Measurements from ENCODE around the gene THAP7. TPM values are rescaled to one million over a fixed set of nuclear protein-coding genes. Genes with fewer than 3 reads are reported as not detected.

The THAP7 gene
- total and polyA plus RNA-seq, 9 of the 15 experiments (the other 6 are each of a cell fraction or from before 2014, with no cell fraction given), result 7.9 to 263 (median 84.1) TPM

DNA sequence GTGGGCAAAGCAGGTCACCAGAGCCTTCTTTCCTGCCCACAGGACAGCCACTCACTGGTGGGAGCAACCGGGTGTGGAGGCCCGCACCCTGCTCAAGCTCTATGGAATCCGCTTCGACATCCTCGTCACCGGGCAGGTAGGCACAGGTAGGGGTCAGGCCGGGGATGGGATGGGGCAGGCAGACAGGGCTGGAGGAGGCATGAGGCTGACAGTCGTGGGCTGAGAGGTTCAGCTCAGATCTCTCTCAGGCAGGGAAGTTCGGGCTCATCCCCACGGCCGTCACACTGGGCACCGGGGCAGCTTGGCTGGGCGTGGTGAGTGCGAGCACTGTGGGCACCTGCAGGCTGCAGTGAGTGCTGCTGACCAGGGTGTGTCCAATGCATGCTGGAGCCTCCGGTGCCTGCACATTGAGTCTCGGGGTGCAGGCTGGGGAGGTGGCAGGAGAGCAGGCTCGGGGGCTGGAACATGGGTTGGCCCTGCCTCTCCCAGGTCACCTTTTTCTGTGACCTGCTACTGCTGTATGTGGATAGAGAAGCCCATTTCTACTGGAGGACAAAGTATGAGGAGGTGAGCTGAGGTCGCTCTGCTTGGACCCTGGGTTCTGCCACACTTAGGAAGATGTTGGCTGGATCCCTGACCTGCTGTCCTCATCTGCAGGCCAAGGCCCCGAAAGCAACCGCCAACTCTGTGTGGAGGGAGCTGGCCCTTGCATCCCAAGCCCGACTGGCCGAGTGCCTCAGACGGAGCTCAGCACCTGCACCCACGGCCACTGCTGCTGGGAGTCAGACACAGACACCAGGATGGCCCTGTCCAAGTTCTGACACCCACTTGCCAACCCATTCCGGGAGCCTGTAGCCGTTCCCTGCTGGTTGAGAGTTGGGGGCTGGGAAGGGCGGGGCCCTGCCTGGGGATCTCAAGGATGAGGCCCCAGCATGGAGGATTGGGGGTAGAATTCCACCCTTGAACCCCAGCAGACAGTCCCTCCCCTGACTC is 24.1 kb upstream of the THAP7 start (continued):
- TF ChIP-seq ZNF408 (CRISPR knock-in tag; IDR thresholded peaks at IDR 0.05; ENCODE audit: low read depth) (0 out of 2 replicates have a peak, but pooled peaks have one; percentile 45), LARP7 (IDR thresholded peaks at IDR 0.05) (no peak), ZNF134 (CRISPR knock-in tag; conservative IDR thresholded peaks at IDR 0.05) (no peak), RHOXF2B (CRISPR knock-in tag; conservative IDR thresholded peaks at IDR 0.05) (0 out of 2 replicates have a peak, but pooled peaks have one; percentile 54), BMI1 (IDR thresholded peaks at IDR 0.05; ENCODE audit: low read length) (no peak), SIRT6 (IDR thresholded peaks at IDR 0.05; ENCODE audit: low read depth, low read length) (no peak), MTA2 (IDR thresholded peaks at IDR 0.05; ENCODE audit: low read depth) (no peak), NFYB (IDR thresholded peaks at IDR 0.05; ENCODE audit: extremely low read depth, insufficient read length) (no peak), ZNF133 (CRISPR knock-in tag; IDR thresholded peaks at IDR 0.05) (peak; percentile 72; the same call in 1 of the 2 replicates), NEUROD1 (IDR thresholded peaks at IDR 0.05; ENCODE audit: borderline replicate concordance, low read depth, low read length, partially characterized antibody) (no peak), THRAP3 (IDR thresholded peaks at IDR 0.05; ENCODE audit: borderline replicate concordance) (no peak), ZNF239 (CRISPR knock-in tag; IDR thresholded peaks at IDR 0.05) (no peak), ZNF384 (IDR thresholded peaks at IDR 0.05; ENCODE audit: low read depth, low read length) (no peak)
- TF ChIP-seq, protein P1, sequence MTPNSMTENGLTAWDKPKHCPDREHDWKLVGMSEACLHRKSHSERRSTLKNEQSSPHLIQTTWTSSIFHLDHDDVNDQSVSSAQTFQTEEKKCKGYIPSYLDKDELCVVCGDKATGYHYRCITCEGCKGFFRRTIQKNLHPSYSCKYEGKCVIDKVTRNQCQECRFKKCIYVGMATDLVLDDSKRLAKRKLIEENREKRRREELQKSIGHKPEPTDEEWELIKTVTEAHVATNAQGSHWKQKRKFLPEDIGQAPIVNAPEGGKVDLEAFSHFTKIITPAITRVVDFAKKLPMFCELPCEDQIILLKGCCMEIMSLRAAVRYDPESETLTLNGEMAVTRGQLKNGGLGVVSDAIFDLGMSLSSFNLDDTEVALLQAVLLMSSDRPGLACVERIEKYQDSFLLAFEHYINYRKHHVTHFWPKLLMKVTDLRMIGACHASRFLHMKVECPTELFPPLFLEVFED (CRISPR knock-in tag; conservative IDR thresholded peaks at IDR 0.05), result 0 out of 2 replicates have a peak, but pooled peaks have one; percentile 76
- TF ChIP-seq, protein P2, sequence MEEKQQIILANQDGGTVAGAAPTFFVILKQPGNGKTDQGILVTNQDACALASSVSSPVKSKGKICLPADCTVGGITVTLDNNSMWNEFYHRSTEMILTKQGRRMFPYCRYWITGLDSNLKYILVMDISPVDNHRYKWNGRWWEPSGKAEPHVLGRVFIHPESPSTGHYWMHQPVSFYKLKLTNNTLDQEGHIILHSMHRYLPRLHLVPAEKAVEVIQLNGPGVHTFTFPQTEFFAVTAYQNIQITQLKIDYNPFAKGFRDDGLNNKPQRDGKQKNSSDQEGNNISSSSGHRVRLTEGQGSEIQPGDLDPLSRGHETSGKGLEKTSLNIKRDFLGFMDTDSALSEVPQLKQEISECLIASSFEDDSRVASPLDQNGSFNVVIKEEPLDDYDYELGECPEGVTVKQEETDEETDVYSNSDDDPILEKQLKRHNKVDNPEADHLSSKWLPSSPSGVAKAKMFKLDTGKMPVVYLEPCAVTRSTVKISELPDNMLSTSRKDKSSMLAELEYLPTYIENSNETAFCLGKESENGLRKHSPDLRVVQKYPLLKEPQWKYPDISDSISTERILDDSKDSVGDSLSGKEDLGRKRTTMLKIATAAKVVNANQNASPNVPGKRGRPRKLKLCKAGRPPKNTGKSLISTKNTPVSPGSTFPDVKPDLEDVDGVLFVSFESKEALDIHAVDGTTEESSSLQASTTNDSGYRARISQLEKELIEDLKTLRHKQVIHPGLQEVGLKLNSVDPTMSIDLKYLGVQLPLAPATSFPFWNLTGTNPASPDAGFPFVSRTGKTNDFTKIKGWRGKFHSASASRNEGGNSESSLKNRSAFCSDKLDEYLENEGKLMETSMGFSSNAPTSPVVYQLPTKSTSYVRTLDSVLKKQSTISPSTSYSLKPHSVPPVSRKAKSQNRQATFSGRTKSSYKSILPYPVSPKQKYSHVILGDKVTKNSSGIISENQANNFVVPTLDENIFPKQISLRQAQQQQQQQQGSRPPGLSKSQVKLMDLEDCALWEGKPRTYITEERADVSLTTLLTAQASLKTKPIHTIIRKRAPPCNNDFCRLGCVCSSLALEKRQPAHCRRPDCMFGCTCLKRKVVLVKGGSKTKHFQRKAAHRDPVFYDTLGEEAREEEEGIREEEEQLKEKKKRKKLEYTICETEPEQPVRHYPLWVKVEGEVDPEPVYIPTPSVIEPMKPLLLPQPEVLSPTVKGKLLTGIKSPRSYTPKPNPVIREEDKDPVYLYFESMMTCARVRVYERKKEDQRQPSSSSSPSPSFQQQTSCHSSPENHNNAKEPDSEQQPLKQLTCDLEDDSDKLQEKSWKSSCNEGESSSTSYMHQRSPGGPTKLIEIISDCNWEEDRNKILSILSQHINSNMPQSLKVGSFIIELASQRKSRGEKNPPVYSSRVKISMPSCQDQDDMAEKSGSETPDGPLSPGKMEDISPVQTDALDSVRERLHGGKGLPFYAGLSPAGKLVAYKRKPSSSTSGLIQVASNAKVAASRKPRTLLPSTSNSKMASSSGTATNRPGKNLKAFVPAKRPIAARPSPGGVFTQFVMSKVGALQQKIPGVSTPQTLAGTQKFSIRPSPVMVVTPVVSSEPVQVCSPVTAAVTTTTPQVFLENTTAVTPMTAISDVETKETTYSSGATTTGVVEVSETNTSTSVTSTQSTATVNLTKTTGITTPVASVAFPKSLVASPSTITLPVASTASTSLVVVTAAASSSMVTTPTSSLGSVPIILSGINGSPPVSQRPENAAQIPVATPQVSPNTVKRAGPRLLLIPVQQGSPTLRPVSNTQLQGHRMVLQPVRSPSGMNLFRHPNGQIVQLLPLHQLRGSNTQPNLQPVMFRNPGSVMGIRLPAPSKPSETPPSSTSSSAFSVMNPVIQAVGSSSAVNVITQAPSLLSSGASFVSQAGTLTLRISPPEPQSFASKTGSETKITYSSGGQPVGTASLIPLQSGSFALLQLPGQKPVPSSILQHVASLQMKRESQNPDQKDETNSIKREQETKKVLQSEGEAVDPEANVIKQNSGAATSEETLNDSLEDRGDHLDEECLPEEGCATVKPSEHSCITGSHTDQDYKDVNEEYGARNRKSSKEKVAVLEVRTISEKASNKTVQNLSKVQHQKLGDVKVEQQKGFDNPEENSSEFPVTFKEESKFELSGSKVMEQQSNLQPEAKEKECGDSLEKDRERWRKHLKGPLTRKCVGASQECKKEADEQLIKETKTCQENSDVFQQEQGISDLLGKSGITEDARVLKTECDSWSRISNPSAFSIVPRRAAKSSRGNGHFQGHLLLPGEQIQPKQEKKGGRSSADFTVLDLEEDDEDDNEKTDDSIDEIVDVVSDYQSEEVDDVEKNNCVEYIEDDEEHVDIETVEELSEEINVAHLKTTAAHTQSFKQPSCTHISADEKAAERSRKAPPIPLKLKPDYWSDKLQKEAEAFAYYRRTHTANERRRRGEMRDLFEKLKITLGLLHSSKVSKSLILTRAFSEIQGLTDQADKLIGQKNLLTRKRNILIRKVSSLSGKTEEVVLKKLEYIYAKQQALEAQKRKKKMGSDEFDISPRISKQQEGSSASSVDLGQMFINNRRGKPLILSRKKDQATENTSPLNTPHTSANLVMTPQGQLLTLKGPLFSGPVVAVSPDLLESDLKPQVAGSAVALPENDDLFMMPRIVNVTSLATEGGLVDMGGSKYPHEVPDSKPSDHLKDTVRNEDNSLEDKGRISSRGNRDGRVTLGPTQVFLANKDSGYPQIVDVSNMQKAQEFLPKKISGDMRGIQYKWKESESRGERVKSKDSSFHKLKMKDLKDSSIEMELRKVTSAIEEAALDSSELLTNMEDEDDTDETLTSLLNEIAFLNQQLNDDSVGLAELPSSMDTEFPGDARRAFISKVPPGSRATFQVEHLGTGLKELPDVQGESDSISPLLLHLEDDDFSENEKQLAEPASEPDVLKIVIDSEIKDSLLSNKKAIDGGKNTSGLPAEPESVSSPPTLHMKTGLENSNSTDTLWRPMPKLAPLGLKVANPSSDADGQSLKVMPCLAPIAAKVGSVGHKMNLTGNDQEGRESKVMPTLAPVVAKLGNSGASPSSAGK (IDR thresholded peaks at IDR 0.05), result no peak
